ENCODE measurements around the gene TCHHL1.
A peak's percentile ranks its signal among the peaks of the same experiment; 100 is the strongest.

TCHHL1 gene

GRCh38 chr1:152036267-152037216 lies 52.3 kb downstream of the TCHHL1 start, which contains the start of gene S100A11:
Gene S100A11, minus strand, starts transcription at chr1:152037004. Its CDS starts 89 bp downstream, at chr1:152036915.
- DNase-seq, result peak; percentile 75

- peak; percentile 45 for DNase-seq
These were observed 53.2 kb downstream of the TCHHL1 start for GRCh38 chr1:152035539-152036266.

- peak; percentile 78 for DNase-seq
These were observed 54.0 kb downstream of the TCHHL1 start for GRCh38 chr1:152034654-152035538.

GRCh38 chr1:152034324-152034653 lies 54.6 kb downstream of the TCHHL1 start:
- DNase-seq, result no peak
